ENCODE data around the gene KLHDC4. TPM values are rescaled to one million over a fixed set of nuclear protein-coding genes. Genes with fewer than 3 reads are reported as not detected.

Gene KLHDC4
- total and polyA plus RNA-seq, 2 experiments from 2014 or later, result 12.8 to 15.6 TPM

- no peaks in the 10 kb centered on the region for H3K36me3 ChIP-seq (replicated peaks; ENCODE audit: insufficient read depth, low read depth)
Observed at GRCh38 chr16:87723226-87723623, 42.6 kb downstream of the KLHDC4 start.

GRCh38 chr16:87722590-87723225 is 43.1 kb downstream of the KLHDC4 start:
- WGBS (ENCODE audit: low lambda C conversion rate, missing lambda C conversion rate), result 97% methylated on average over 19 of the region's 19 CpGs
- H3K4me3 ChIP-seq, result no peak overlapping the region
- no peaks in the 10 kb centered on the region for H3K36me3 ChIP-seq (replicated peaks; ENCODE audit: insufficient read depth, low read depth)
- H2AFZ ChIP-seq, result no peak overlapping the region
- TF ChIP-seq EZH2 (IDR thresholded peaks at IDR 0.05; ENCODE audit: borderline replicate concordance) (no peak), CTCF (IDR thresholded peaks at IDR 0.05; ENCODE audit: poor library complexity) (no peak), EZH2phosphoT487 (IDR thresholded peaks at IDR 0.05; ENCODE audit: low read depth, severe bottlenecking, unreplicated experiment) (no peak)
- peaks cover 2% of the 10 kb centered on the region for H4K20me1 ChIP-seq (ENCODE audit: insufficient read depth, poor library complexity, severe bottlenecking)
- no peaks in the 10 kb centered on the region for H3K79me2 ChIP-seq
- no peaks in the 10 kb centered on the region for H3K4me1 ChIP-seq (ENCODE audit: insufficient read depth)
- no peaks in the 10 kb centered on the region for H3K9me2 ChIP-seq (replicated peaks; ENCODE audit: insufficient read depth)
- no peaks in the 10 kb centered on the region for H3K9me3 ChIP-seq (ENCODE audit: low read depth)
- no peak for DNase-seq (ENCODE audit: low spot score)
- H3K27me3 ChIP-seq, result no peaks in the 10 kb centered on the region
- no peak overlapping the region for H3K27ac ChIP-seq
- no peak overlapping the region for H3K4me2 ChIP-seq

More at GRCh38 chr16:87723226-87723623, 42.6 kb downstream of the KLHDC4 start:
- no peak overlapping the region for H3K4me2 ChIP-seq
- 55% methylated on average over 12 of the region's 12 CpGs for WGBS (ENCODE audit: low lambda C conversion rate, missing lambda C conversion rate)
- no peak for TF ChIP-seq EZH2 (IDR thresholded peaks at IDR 0.05; ENCODE audit: borderline replicate concordance)
- no peak for TF ChIP-seq CTCF (IDR thresholded peaks at IDR 0.05; ENCODE audit: poor library complexity)
- no peak for TF ChIP-seq EZH2phosphoT487 (IDR thresholded peaks at IDR 0.05; ENCODE audit: low read depth, severe bottlenecking, unreplicated experiment)
- no peaks in the 10 kb centered on the region for H3K27me3 ChIP-seq
- no peak overlapping the region for H3K27ac ChIP-seq
- H3K4me3 ChIP-seq, result no peak overlapping the region
- no peaks in the 10 kb centered on the region for H3K79me2 ChIP-seq
- H3K9me2 ChIP-seq (replicated peaks; ENCODE audit: insufficient read depth), result no peaks in the 10 kb centered on the region
- no peak overlapping the region for H2AFZ ChIP-seq
- peak; percentile 45 for DNase-seq (ENCODE audit: low spot score)
- H3K4me1 ChIP-seq (ENCODE audit: insufficient read depth), result no peaks in the 10 kb centered on the region
- no peaks in the 10 kb centered on the region for H3K9me3 ChIP-seq (ENCODE audit: low read depth)
- peaks cover 2% of the 10 kb centered on the region for H4K20me1 ChIP-seq (ENCODE audit: insufficient read depth, poor library complexity, severe bottlenecking)

DNA sequence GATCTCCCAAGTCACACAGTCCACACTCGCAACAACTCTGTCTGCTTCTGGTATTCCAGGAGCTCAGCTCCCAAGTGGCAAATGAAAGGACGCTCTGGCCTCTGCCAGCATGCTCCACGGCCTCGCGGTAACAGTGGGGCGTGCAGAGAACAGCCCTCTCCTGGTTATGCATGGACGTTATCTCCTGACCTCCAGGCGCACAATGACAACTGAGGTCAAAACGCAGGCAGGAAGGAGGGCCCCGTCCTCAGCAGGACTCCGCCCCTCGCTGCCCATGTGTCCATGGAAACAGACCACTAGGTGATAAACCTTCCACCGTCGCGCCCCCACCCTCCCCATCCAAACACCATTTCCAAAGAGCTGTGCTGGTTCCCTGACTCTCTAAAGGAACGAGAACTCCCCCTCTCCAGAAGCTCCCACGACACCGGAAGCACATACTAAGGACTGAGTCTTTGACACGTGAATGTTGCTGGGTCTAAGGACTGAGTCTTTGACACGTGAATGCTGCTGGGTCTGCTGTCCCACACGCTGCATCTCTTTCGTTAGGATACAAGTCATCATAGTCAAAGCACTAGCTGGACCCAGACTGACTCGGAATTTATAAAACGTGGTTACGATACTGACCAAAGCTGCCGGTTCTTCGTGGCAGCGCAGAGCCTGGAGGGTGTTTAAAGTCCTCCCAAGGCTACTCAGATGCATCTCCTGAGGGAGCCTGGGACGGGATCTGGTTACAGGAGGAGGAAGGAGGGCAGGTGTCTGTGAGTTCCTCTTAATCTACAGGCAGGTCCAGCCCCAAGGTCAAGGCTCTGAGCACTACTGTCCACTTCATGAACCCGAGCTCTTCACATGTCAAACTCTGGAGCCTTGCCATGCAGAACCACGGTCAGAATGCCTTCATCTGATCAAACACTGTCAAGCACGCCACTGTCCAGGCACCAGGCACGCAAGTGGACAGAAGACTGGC is 43.9 kb downstream of the KLHDC4 start:
- no peaks in the 10 kb centered on the region for H3K36me3 ChIP-seq (replicated peaks; ENCODE audit: insufficient read depth, low read depth)
- no peak overlapping the region for H2AFZ ChIP-seq
- H3K79me2 ChIP-seq, result no peaks in the 10 kb centered on the region

More for the DNA sequence above, 43.9 kb downstream of the KLHDC4 start:
- Histone ChIP-seq H3K9me3 (ENCODE audit: low read depth) (no peaks in the 10 kb centered on the region), H3K27ac (no peak overlapping the region), H3K4me3 (no peak overlapping the region), H3K4me1 (ENCODE audit: insufficient read depth) (no peaks in the 10 kb centered on the region), H3K9me2 (replicated peaks; ENCODE audit: insufficient read depth) (no peaks in the 10 kb centered on the region), H3K27me3 (no peaks in the 10 kb centered on the region), H3K4me2 (no peak overlapping the region), H4K20me1 (ENCODE audit: insufficient read depth, poor library complexity, severe bottlenecking) (peaks cover 2% of the 10 kb centered on the region)
- 82% methylated on average over 33 of the region's 33 CpGs for WGBS (ENCODE audit: low lambda C conversion rate, missing lambda C conversion rate)
- no peak for DNase-seq (ENCODE audit: low spot score)
- TF ChIP-seq EZH2 (IDR thresholded peaks at IDR 0.05; ENCODE audit: borderline replicate concordance) (no peak), EZH2phosphoT487 (IDR thresholded peaks at IDR 0.05; ENCODE audit: low read depth, severe bottlenecking, unreplicated experiment) (no peak), CTCF (IDR thresholded peaks at IDR 0.05; ENCODE audit: poor library complexity) (no peak)

Measured in hepatocyte (in vitro differentiated cells).